ENCODE measurements around the gene RPL37. TPM values are rescaled to one million over a fixed set of nuclear protein-coding genes. Genes with fewer than 3 reads are reported as not detected.
"Not testable (repeated sequence)": the region's sequence is repeated elsewhere in the genome, so short reads cannot be mapped to it uniquely, and the experiment has no call there.

Gene RPL37
- polyA plus RNA-seq, 4 donors, result 1,771 to 1,971 (median 1,837) TPM

- DNase-seq (ENCODE audit: low read depth in 4 of 4, low spot score in 3 of 4), result no peak
Observed at GRCh38 chr5:40838086-40838485, 3.1 kb upstream of the RPL37 start.

GRCh38 chr5:40834391-40834848 is 602 bp downstream of the RPL37 start:
- DNase-seq (ENCODE audit: low read depth in 4 of 4, low spot score in 3 of 4), result peak in 2 of 4 donors; percentile 21 to 31

- DNase-seq (ENCODE audit: low read depth in 4 of 4, low spot score in 3 of 4), result no peak
Observed at GRCh38 chr5:40833712-40834229, 1.3 kb downstream of the RPL37 start.

GRCh38 chr5:40832345-40832744 is 2.7 kb downstream of the RPL37 start:
- no peak for DNase-seq (ENCODE audit: low read depth in 4 of 4, low spot score in 3 of 4)

- no peak for DNase-seq (ENCODE audit: low read depth in 4 of 4, low spot score in 3 of 4)
Observed at GRCh38 chr5:40831346-40832210, 3.4 kb downstream of the RPL37 start.

GRCh38 chr5:40829748-40830533 is 5.1 kb downstream of the RPL37 start:
- no peak for DNase-seq (ENCODE audit: low read depth in 4 of 4, low spot score in 3 of 4)

- no peak for DNase-seq (ENCODE audit: low read depth in 4 of 4, low spot score in 3 of 4)
Observed at GRCh38 chr5:40828690-40829661, 6.0 kb downstream of the RPL37 start.

GRCh38 chr5:40828021-40828631 is 6.9 kb downstream of the RPL37 start:
- no peak for DNase-seq (ENCODE audit: low read depth in 4 of 4, low spot score in 3 of 4)

- no peak for DNase-seq (ENCODE audit: low read depth in 4 of 4, low spot score in 3 of 4)
Observed at GRCh38 chr5:40827188-40827977, 7.6 kb downstream of the RPL37 start.

GRCh38 chr5:40826489-40827187 is 8.4 kb downstream of the RPL37 start:
- DNase-seq (ENCODE audit: low read depth in 4 of 4, low spot score in 3 of 4), result no peak

GRCh38 chr5:40825461-40826043 is 9.5 kb downstream of the RPL37 start:
- DNase-seq (ENCODE audit: low read depth in 4 of 4, low spot score in 3 of 4), result not testable (repeated sequence)

- DNase-seq (ENCODE audit: low read depth in 4 of 4, low spot score in 3 of 4), result no peak
Observed at GRCh38 chr5:40823459-40823858, 11.6 kb downstream of the RPL37 start.

- no peak for DNase-seq (ENCODE audit: low read depth in 4 of 4, low spot score in 3 of 4)
Observed at GRCh38 chr5:40813698-40814281, 21.2 kb downstream of the RPL37 start.

GRCh38 chr5:40812125-40812524 is 22.9 kb downstream of the RPL37 start:
- no peak for DNase-seq (ENCODE audit: low read depth in 4 of 4, low spot score in 3 of 4)

GRCh38 chr5:40801771-40802562 is 33.1 kb downstream of the RPL37 start:
- no peak for DNase-seq (ENCODE audit: low read depth in 4 of 4, low spot score in 3 of 4)

GRCh38 chr5:40799258-40799657 is 35.8 kb downstream of the RPL37 start:
- no peak for DNase-seq (ENCODE audit: low read depth in 4 of 4, low spot score in 3 of 4)

- peak in 1 of 4 donors; percentile 44 for DNase-seq (ENCODE audit: low read depth in 4 of 4, low spot score in 3 of 4)
Observed at GRCh38 chr5:40798801-40799210, 36.2 kb downstream of the RPL37 start.
